Measurements from ENCODE around the gene YARS1. TPM values are rescaled to one million over a fixed set of nuclear protein-coding genes. Genes with fewer than 3 reads are reported as not detected.
A peak's percentile ranks its signal among the peaks of the same experiment; 100 is the strongest.

The YARS1 gene
- total and polyA plus RNA-seq, 2 of the 13 experiments (the other 11 are each of a cell fraction or from before 2014, with no cell fraction given), result 50.1 to 113 TPM

DNA sequence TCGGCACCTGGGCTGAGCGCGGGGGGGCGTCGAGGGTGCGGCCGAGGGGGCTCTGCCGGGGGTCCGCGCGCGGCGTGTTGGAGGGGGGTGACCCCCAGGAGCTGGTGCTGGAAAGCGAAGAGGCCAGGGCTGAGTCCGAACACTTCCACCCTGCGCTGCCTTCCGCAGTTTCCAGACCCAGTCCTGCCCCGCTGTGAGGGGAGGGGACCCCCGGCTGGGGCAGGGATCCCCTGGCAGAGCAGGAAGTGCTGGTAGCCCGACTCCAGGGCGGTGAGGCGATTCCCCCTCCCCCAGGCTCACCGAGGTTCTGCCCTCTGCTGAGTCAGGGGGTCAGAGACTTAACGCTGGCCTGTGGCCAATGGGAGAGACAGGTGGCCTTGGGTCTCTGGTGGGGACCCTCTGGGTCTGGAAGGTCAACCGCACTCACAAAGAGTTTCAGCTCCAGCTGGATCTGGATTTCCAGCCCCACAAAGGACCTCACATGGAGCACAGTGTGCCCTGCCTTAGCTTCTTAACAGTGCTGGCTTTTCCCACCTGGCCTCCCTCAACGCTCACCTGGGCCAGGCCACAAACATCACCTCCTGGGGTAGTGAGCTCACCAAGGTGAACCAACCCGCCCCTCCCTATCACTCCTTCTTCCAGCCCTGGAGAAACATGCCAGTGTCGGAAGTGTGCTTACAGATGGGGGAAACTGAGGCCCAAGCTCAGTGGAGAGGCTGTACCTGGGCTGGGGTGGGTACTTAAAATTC lies 74.8 kb downstream of the YARS1 start (continued):
- TF ChIP-seq, protein P1, sequence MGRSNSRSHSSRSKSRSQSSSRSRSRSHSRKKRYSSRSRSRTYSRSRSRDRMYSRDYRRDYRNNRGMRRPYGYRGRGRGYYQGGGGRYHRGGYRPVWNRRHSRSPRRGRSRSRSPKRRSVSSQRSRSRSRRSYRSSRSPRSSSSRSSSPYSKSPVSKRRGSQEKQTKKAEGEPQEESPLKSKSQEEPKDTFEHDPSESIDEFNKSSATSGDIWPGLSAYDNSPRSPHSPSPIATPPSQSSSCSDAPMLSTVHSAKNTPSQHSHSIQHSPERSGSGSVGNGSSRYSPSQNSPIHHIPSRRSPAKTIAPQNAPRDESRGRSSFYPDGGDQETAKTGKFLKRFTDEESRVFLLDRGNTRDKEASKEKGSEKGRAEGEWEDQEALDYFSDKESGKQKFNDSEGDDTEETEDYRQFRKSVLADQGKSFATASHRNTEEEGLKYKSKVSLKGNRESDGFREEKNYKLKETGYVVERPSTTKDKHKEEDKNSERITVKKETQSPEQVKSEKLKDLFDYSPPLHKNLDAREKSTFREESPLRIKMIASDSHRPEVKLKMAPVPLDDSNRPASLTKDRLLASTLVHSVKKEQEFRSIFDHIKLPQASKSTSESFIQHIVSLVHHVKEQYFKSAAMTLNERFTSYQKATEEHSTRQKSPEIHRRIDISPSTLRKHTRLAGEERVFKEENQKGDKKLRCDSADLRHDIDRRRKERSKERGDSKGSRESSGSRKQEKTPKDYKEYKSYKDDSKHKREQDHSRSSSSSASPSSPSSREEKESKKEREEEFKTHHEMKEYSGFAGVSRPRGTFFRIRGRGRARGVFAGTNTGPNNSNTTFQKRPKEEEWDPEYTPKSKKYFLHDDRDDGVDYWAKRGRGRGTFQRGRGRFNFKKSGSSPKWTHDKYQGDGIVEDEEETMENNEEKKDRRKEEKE (IDR thresholded peaks at IDR 0.05), result no peak
- TF ChIP-seq NCOA5 (CRISPR knock-in tag; IDR thresholded peaks at IDR 0.05), result no peak
- no peak for TF ChIP-seq SCMH1 (CRISPR knock-in tag; IDR thresholded peaks at IDR 0.05; ENCODE audit: borderline replicate concordance)
- TF ChIP-seq CREM (IDR thresholded peaks at IDR 0.05), result no peak
- no peak for TF ChIP-seq CREM (CRISPR knock-in tag; IDR thresholded peaks at IDR 0.05)
- no peak for TF ChIP-seq FIP1L1 (IDR thresholded peaks at IDR 0.05; ENCODE audit: borderline replicate concordance, insufficient read depth, low read depth, low read length)
- TF ChIP-seq MAF1 (CRISPR knock-in tag; IDR thresholded peaks at IDR 0.05; ENCODE audit: borderline replicate concordance), result no peak
- no peak for TF ChIP-seq ZNF552 (CRISPR knock-in tag; IDR thresholded peaks at IDR 0.05; ENCODE audit: borderline replicate concordance)
- no peak for TF ChIP-seq MIER2 (CRISPR knock-in tag; IDR thresholded peaks at IDR 0.05)
- TF ChIP-seq TMF1 (CRISPR knock-in tag; IDR thresholded peaks at IDR 0.05; ENCODE audit: low read depth), result no peak
- TF ChIP-seq, protein P2, sequence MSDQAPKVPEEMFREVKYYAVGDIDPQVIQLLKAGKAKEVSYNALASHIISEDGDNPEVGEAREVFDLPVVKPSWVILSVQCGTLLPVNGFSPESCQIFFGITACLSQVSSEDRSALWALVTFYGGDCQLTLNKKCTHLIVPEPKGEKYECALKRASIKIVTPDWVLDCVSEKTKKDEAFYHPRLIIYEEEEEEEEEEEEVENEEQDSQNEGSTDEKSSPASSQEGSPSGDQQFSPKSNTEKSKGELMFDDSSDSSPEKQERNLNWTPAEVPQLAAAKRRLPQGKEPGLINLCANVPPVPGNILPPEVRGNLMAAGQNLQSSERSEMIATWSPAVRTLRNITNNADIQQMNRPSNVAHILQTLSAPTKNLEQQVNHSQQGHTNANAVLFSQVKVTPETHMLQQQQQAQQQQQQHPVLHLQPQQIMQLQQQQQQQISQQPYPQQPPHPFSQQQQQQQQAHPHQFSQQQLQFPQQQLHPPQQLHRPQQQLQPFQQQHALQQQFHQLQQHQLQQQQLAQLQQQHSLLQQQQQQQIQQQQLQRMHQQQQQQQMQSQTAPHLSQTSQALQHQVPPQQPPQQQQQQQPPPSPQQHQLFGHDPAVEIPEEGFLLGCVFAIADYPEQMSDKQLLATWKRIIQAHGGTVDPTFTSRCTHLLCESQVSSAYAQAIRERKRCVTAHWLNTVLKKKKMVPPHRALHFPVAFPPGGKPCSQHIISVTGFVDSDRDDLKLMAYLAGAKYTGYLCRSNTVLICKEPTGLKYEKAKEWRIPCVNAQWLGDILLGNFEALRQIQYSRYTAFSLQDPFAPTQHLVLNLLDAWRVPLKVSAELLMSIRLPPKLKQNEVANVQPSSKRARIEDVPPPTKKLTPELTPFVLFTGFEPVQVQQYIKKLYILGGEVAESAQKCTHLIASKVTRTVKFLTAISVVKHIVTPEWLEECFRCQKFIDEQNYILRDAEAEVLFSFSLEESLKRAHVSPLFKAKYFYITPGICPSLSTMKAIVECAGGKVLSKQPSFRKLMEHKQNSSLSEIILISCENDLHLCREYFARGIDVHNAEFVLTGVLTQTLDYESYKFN (CRISPR knock-in tag; conservative IDR thresholded peaks at IDR 0.05), result peak; percentile 37; the same call in 1 of the 2 replicates
- peak; percentile 43; the same call in 1 of the 2 replicates for TF ChIP-seq SP5 (CRISPR knock-in tag; IDR thresholded peaks at IDR 0.05; ENCODE audit: borderline replicate concordance, low read depth)
- TF ChIP-seq CAMTA2 (CRISPR knock-in tag; IDR thresholded peaks at IDR 0.05; ENCODE audit: borderline replicate concordance), result no peak
- no peak for TF ChIP-seq SIN3B (IDR thresholded peaks at IDR 0.05; ENCODE audit: low read length)
- TF ChIP-seq PHB2 (IDR thresholded peaks at IDR 0.05; ENCODE audit: partially characterized antibody), result no peak
- no peak for TF ChIP-seq MATR3 (CRISPR knock-in tag; IDR thresholded peaks at IDR 0.05)
- TF ChIP-seq, protein P3, sequence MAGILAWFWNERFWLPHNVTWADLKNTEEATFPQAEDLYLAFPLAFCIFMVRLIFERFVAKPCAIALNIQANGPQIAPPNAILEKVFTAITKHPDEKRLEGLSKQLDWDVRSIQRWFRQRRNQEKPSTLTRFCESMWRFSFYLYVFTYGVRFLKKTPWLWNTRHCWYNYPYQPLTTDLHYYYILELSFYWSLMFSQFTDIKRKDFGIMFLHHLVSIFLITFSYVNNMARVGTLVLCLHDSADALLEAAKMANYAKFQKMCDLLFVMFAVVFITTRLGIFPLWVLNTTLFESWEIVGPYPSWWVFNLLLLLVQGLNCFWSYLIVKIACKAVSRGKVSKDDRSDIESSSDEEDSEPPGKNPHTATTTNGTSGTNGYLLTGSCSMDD (CRISPR knock-in tag; IDR thresholded peaks at IDR 0.05), result no peak
- no peak for TF ChIP-seq RFXAP (CRISPR knock-in tag; IDR thresholded peaks at IDR 0.05; ENCODE audit: borderline replicate concordance)
- TF ChIP-seq, protein P4, sequence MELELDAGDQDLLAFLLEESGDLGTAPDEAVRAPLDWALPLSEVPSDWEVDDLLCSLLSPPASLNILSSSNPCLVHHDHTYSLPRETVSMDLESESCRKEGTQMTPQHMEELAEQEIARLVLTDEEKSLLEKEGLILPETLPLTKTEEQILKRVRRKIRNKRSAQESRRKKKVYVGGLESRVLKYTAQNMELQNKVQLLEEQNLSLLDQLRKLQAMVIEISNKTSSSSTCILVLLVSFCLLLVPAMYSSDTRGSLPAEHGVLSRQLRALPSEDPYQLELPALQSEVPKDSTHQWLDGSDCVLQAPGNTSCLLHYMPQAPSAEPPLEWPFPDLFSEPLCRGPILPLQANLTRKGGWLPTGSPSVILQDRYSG (CRISPR knock-in tag; IDR thresholded peaks at IDR 0.05), result no peak
- TF ChIP-seq, protein P5, sequence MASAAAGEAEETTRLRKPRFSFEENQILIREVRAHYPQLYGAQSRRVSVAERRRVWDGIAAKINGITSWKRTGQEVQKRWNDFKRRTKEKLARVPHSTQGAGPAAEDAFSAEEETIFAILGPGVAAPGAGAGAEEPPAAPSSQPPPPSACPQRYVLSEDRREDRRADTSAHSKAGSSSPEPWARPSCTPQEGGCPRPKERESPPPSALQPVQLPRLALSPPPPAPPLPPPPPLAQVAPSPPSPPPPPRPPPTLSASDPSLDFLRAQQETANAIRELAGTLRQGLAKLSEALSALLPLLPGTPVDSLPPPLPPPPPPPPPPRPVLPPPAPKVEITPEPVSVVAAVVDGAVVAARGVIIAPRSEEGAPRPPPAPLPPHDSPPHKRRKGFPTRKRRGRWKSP (CRISPR knock-in tag; IDR thresholded peaks at IDR 0.05), result no peak
- peak; percentile 58; the same call in 1 of the 2 replicates for TF ChIP-seq ZNF564 (CRISPR knock-in tag; IDR thresholded peaks at IDR 0.05)

All from HepG2 (cell line).